ENCODE measurements around the gene DDX47.
"Not testable (repeated sequence)": the region's sequence is repeated elsewhere in the genome, so short reads cannot be mapped to it uniquely, and the experiment has no call there.

Gene DDX47

DNA sequence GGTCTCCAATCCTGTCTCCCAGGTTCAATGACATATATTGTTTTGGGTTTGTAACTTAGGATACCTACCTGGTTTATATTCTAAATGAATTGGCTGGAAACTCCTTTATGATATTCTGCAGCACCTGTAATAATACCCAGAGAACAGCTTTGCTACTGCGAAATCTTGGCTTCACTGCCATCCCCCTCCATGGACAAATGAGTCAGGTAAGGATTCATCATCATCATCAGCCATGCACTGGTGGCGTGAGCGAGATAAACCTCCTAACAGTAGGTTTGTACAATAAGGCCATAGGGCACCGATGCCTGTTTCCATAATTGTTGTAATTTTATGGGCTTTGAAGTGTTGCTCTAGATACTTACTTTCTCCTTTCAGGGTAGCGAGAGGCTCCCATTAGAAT, 10.7 kb downstream of the DDX47 start:
- DNase-seq = no peak

DNA sequence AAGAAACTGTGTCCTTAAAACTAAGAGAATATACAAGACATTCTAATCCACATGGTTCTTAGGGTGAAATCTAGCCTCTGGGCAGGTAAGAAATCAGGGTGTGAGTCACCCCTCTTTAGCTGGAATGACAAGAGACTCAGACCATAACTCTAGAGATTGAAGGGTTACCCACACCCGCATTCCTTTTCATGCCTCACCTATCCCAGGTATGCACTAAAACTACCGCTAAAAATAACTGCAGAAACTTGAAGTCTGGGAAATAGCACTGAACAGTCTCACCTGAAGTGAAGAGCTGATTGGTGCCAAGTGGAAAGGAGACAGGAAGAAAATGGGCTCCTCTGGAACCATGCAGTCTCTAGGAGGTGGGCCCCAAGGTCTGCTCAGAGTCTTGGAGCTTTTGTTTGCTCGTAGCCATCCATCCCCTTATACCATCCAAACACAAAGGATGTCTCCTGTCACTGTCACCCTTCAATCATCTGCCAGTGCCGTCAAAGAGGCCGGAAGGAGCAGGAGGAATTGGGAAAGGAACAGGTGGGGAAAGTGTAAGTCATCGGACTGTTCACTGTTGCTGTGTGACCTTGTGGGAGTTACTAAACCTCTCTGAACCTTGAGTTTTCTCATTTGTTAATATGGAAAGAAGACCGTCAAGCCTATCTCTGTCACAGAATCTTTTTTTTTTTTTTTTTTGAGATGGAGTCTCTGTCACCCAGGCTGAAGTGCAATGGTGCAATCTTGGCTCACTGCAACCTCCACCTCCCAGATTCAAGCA, 22.4 kb downstream of the DDX47 start:
- DNase-seq = peak; percentile 83

DNA sequence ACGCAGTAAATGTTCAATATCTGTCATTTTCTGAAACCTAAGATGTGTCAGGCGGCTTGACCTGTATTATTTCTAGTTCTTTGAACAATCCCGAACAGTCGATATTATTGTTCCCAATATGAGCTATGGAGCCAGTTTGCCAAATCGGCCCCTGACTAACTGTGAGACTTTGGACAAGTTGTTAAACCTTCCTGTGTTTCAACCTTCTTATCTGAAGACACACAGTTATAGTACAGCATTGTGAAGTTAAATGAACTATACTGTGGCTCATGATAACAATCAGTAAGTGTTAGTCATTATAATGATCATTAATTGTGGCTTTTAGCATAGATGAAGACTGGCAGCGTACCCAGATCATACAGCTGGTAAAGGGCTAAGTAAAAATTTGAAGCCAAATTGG, 23.4 kb downstream of the DDX47 start:
- no peak for DNase-seq

DNA sequence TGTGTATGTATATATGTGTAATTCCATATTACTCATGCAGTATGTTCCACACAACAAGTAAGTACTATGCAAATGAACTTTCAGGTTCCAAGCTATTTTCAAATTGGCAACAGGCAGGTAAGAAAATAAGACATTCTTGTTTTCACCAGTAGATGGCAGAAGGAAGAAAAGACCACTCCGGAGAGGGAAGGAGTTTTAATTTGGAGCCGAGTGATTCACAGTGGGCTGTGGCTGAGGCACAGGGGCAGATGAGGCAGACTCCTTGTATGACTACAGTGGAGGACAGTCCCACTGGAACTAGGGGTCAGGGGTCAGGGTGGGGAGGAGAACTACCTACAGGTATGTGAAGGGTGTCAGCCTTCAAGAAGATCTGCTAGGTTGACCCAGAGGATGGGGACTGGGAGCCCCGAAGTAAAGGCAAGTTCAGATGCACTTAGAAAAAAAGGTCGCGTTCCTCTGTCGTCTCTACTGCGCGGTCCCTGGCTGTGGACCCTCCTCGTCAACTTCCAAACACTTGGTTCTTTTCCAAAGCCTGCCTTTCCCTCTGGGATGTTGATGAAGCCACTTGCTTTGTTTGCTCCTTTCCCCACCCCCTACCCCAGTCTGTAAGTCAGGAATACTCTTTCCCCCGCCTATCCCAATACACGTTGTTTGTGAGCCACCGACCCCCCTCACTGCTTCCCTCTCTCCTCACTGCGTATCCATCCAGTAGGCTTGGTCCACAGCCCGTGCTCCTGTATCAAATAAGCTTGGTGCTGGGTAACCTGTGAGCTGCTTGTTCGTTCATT, 24.1 kb downstream of the DDX47 start:
- DNase-seq = peak; percentile 86

DNA sequence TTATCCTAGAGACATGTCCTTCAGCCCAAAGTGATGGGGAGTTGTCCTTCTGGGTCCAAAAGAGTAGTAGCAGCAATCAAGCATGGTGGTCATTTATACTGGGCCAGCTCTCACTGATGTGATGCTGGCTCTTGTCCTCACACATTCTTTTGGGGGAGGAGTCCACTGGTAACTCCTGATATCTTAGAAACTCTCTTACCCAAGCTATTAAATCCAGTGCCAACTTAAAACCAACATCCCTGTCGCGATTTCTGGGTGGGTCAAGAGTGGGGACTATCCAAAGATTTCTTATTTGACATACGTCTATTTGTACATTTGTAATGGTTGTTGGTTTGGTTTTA, 24.6 kb downstream of the DDX47 start:
- no peak for DNase-seq

DNA sequence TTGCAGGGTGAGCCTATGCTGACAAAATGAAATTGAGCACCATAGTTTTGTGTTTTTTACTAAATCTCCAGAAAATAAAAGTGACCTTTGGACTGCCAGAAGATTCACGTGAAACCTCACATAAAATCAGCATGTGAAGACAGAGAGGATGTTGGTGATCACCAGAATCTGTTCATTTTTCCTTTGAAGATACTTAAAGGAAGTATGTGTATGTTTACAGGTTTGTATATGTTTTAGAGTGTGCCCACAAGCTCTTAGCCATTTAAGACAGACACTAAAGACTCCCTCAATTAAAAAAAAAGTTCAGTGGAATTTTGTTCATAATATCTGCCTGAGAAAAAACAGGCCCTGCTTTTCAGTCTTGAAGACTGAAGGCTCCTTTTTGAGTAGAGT, 25.9 kb downstream of the DDX47 start:
- no peak for DNase-seq

DNA sequence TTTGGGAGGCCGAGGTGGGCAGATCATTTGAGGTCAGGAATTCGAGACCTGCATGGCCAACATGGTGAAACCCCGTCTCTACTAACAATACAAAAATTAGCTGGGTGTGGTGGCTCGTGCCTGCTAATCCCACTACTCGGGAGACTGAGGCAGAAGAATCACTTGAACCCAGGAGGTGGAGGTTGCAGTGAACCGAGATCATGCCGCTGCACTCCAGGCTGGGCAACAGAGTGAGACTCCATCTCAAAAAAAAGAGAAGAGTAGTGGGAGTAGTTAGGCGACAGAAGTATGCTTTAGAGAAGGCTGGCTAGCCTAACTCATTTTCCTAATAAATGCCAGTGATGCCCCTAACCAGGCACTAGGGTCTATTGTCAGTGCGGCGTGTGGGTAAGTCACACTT, 26.3 kb downstream of the DDX47 start:
- DNase-seq = not testable (repeated sequence)

DNA sequence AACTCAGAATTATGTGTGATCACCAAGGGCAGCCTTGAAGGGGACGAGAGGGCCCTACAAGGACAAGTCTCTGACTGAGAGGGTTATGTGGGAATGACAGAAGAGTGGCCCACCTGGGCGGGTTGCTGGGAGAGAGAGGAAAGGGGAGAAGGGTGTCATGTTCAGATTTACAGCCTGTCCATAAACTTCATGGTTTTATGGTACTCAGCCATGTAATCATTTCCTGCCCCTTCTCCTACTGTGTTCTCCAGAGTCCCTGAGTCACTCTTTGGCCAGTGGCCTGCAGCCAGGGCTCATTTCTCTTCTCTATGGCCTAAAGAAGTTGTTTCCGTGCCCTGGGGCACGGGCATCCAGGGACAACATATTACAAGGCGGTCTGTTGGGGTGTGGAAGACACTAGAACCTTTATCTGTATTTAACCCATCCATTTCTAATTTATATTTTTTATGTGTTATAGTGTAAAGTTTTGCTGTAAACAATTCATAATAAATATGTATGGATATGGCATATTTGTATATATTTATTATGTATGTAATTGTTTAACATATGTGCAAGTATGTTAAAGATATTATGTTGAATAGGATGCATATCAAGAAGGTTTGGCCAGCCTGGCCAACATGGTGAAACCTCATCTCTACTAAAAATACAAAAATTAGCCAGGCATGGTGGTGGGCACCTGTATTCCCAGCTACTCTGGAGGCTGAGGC, 26.9 kb downstream of the DDX47 start:
- peak; percentile 61 for DNase-seq

DNA sequence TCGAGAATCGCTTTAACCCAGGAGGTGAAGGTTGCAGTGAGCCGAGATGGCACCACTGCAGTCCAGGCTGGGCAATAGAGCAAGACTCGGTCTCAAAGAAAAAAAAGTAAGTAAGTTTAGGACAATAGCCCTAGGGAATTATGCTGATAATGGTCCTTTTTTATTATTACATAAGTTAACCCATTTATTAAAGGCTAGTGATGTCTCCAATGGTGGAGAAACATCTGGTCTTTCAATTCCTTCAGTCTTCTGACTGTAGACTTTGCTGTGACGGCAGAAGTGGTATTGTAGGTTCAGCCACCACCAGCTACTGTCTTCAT, 27.4 kb downstream of the DDX47 start:
- DNase-seq = no peak

DNA sequence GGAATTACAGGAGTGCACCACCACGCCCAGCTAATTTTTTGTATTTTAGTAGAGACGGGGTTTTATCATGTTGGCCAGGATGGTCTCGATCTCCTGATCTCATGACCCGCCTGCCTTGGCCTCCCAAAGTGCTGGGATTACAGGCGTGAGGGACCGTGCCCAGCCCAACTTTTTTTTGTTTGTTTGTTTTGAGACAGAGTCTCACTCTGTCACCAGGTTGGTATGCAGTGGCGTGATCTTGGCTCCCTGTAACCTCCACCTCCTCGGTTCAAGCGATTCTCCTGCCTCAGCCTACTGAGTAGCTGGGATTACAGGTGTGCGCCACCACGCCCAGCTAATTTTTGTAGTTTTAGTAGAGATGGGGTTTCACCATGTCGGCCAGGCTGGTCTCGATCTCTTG, 28.3 kb downstream of the DDX47 start:
- not testable (repeated sequence) for DNase-seq

DNA sequence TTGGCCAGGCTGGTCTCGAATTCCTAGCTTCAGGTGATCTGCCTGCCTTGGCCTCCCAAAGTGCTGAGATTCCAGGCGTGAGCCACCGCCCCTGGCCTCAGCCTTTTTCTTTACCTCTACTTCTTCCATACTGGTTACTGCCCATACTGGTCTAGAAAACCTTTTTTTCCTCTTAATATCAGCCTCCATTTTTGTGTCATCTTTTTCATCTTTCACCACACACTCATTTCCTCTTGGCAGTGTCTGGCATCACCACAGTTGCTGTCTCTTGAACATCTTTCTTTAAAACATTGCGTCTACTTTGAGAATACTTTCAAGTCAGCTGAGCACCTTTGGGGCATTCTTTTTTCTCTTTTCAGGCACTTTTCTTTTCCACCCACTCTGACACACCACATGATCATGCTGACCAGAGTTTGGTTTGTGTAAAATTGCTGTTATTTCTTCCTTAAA, 32.7 kb downstream of the DDX47 start:
- DNase-seq = no peak

DNA sequence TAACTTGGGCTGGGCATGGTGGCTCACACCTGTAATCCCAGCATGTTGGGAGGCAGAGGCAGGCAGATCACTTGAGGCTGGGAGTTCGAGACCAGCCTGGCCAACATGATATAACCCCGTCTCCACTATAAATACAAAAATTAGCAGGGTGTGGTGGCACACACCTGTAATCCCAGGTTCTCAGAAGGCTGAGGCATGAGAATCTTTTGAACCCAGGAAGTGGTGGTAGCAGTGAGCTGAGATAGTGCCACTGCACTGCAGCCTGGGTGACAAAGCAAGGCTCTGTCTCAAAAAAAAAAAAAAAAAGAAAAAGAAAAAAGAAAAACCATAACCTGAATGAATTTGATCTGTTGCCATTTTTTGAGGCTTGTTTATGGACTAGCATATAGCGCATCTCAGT, 33.6 kb downstream of the DDX47 start:
- DNase-seq = not testable (repeated sequence)

DNA sequence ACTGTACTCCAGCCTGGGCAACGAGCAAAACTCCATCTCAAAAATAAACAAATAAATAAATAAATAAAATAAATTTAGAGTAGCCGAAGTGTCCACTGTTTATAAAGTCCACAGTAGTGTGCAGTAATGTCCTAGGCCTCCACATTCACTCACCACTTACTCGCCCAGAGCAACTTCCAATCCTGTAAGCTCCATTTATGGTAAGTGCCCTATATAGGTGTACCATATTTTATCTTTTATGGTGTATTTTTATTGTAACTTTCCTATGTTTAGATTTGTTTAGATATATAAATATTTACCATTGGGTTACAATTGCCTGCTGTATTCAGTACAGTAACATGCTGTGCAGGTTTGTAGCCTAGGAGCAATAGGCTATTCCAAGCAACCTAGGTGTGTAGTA, 40.3 kb downstream of the DDX47 start:
- no peak for DNase-seq

DNA sequence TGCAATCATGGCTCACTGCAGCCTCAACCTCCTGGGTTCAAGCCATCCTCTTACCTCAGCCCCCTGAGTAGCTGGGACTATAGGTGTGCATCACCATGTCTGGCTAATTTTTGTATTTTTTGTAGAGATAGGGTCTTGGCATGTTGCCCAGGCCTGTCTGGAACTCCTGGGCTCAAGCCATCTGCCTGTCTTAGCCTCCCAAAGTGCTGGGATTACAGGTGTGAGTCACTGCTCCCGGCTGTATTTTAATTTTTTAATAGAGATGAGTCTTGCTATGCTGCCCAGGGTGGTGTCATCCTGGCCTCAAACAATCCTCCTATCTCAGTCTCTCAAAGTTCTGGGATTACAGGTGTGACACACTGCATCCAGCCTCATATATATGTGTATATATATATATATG, 46.5 kb downstream of the DDX47 start:
- no peak for DNase-seq

DNA sequence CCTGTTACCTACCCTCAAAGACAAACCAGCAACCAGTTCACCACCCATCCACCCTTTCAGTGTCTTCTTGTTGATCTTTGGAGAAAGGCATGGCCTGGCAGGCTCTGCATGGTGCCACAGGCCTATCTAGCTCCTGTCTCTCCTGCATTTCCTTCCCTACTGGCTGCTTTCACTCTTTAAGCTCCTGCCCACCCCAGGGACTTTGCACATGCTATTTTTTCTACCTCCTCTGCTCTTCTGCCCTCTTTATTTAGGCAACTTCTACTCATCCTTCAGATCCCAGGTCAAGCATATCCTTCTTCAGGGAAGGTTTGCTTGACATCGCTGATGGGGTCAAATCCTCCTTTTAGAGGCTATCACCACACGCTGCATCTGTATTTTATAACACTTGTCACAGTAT, 51.1 kb downstream of the DDX47 start:
- no peak for DNase-seq

DNA sequence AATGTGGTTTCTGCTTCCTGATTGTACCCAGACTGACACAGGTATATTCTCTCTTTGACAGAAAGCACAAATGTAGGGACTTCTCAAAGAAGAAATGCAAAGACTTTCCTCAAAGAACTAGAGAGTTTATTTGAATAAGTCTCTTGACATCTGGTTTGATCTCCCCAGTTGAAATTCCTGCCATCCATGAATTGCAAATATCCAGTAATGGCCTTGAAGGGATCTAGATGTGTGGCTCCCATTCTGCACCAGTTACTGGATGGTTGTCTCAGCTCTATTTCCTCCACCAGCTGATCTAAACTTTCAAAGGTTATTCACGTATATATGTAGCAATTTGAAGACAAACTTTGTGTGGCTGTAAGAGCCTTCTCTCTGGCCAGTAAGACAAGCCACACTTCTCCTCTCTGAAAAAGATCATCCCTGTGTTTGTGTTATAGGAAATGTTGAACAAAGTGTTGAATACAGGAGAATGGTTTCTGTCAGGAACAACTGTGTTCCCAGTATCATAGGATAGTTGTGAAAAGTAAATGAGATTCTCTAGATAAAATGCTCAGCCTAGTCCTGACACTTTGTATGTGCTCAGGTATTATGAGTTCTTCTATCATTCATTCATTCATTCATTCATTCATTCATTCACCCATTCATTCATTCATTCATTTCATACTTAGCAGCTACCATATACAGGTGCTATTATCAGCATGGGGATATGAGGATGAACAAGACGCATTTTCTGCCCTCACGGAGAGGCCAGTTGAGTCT, 55.5 kb downstream of the DDX47 start:
- no peak for DNase-seq

DNA sequence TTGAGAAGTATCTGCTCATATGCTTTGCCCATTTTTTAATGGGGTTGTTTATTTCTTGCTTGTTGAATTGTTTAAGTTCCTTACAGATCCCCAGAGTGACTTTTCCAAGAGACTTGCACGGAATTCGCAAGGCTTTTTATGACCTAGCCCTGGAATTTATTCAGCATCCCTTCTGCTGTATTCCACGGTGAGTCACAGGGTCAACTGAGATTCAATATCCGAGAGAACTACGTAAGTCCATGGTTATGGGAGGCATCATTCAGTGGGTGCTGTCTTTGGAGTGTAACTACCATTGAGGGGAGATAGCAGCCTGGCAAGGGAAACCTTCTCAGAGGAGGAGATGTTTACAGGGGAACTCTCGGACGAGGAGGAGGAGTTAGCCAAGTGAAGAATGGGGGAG, 57.3 kb downstream of the DDX47 start:
- DNase-seq = peak; percentile 76

DNA sequence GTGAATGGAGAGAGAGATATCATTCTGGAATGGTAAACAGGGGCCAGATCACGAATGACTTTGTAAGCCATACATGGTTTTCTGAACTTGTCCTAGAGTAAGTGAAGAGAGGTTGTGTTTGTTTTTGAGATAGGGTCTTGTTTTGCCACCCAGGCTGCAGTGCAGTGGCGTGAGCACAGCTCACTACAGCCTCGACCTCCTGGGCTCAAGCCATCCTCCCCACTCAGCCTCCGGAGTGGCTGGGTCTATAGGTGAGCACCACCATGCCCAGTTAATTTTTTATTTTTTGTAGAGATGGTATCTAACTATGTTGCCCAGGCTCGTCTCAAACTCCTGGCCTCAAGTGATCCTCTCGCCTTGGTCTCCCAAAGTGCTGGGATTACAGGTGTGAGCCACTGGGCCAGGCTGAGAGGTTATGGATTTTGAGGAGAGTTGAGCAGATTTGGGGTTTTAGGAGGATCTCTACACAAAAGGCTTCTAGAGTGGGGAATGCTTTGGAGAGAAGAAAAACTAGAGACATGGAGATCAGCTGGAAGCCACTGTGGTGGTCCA, 58.5 kb downstream of the DDX47 start:
- DNase-seq = no peak

DNA sequence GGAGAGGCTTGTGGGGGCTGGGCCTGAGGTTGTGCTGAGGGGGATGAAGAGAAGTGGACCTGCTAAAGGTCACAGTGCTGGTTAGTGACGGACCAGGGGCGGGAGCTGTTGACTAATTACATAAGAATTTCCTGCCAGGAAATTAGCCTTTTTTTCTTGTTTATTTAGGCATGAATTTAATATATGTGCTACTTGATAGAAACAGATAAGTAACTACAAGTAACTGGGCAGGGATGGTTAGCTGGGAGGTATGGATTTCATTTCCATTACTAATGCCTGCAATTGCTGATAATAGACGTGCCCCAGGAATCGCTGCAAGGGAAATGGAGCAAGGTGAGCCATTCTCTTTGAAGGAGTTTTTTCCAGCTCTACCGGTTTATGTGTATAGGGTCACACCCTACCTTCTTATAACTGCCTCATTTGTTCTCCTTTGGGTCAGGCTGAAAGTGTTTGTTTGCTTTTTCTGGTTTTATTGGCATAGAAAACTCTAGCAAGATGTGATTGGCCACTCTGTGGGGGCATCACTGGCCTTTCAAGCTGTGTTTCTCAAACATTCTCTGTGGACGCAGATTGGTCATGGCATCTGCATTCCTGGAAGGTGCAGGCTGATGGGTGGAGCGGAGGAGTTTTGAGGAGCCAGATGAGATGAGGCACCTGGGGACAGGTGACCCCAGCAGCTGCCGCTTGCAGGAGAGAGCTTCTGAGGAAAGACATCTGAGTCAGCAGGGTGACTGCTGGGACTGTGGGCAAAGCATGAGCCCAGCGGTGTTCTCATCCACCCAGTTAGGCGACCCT, 59.2 kb downstream of the DDX47 start:
- DNase-seq = peak; percentile 80

DNA sequence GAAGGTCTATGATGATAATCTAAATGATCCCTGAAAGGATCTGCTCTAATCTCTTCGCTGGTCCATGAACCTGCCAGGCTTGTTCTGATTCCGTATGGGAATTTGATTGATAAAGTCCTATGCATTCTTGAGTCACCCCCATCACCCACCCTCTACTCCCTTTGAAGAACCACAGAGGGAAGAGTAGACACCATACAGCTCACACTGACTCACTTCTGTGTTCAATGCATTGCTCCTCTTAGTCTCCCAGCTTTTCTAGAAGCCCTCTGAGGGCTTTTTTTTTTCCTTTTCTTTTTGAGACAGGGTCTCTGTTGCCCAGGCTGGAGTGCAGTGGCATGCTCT, 59.8 kb downstream of the DDX47 start:
- DNase-seq = no peak

DNA sequence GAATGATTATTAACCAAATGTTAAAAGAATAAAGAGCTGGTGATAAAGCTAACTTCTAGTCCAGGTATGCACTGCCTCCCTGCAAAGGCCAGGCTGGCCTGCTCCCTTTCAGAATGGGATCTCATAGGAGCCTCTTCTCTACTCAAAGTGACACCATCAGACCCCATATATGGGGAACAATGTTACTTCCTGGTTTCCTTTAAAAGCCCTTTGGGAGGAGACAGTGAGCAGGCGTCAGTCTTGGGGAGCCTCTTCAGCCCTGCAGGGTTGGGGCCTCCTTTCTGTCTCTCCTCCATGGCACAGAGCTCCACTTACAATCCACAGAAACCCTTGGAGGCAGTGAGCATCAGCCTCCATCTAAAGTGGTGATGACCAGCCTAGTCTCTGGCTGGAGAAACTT, 60.9 kb downstream of the DDX47 start:
- no peak for DNase-seq

DNA sequence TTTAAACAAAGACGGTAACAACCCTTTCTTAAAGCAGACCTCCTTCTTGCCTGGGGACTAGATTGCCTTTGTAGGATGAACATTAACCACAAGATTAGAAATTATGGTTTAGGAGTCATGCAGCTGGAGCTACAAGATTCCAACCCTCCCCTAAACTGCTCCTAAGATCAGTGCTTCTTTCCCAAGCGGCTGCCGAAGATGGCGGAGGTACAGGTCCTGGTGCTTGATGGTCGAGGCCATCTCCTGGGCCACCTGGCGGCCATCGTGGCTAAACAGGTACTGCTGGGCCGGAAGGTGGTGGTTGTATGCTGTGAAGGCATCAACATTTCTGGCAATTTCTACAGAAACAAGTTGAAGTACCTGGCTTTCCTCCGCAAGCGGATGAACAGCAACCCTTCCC, 62.2 kb downstream of the DDX47 start:
- not testable (repeated sequence) for DNase-seq
